Myometrial cell (primary cell): Measurements from ENCODE around the gene KDM4C. TPM values are rescaled to one million over a fixed set of nuclear protein-coding genes. Genes with fewer than 3 reads are reported as not detected.

Experiments
- total RNA-seq: library from RNA; depleted of rRNA; stranded (reverse); fragments of >200 nt; gene quantifications from 2 replicates; pipeline ENCODE4 v1.2.3, GENCODE V29; 2015

Gene KDM4C
- 8.4 and 10.1 TPM in 2 replicates for total RNA-seq

DNA sequence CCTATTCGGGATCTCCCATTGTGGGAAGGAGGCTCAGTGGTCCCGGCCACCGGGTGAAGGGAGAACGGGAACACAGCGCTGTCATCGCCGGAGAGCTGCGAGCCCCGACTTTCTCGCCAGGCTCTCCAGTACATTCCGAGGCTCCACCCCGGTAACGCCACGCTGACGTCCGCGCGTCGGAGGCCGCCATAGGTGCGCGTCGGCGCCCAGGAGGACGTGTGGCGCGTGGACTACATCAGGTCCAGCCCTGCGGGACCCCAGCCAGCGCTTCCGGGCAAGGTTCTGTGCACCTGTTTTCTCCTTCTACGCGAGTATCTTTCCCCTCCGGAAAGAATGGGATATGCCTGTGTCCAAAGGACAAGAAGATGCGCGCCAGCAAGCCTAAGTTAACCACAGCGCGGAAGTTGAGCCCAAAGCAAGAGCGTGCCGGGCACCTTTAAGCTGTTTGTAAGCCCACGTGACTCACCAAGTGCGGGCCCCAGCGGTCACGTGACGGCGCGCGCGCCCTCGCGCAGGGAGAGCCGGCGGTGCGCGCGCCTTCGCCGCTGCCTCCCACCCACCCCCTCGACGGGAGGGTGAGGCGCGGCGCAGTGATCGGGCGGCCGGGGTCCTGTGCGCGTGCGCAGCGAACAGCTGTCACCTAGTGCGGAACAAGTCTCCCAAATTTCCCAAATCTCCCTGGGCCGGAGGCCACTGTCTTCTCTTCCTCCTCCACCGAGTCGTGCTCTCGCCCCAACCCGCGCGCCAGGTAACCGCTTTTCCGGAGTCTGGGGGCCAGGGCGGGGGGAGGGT lies at the start of gene KDM4C:
Gene KDM4C, plus strand, starts transcription at position 518 of the 792 bp plus-strand sequence. CDS start 35,016 bp downstream, outside the sequence.

Other genes starting within 250 kb of the KDM4C start
- 1.8 and 4.0 TPM in 2 replicates for gene GLDC, start 112.2 kb upstream of the KDM4C start, total RNA-seq